A549 (cell line): ENCODE results near the gene ELFN1. TPM values are rescaled to one million over a fixed set of nuclear protein-coding genes. Genes with fewer than 3 reads are reported as not detected.

ENCODE experiments used
- ATAC-seq, 2 experiments: fragments of 200-7000 bp in 1 of 2; fragments of >200 bp in 1 of 2; cut with Nextera tagmentation in 1 of 2; cut with Tn5 transposase in 1 of 2; 3 replicates each; pipeline versions ENCODE4 v1.8.0 to v1.9.1; 2018 to 2020; ENCODE audit warnings: mild to moderate bottlenecking in 1 of 2, moderate library complexity in 1 of 2
- CTCF ChIA-PET: fragments of 300-600 bp; sonication (Branson Sonifier 250); formaldehyde crosslinking; extraction: SDS; loops from one replicate; lab custom pipeline; 2021; ENCODE audit warnings: antibody characterized with exemption, inconsistent platforms; lab: Yijun Ruan, JAX
- POLR2A ChIA-PET: fragments of 350-600 bp; formaldehyde crosslinking; extraction: SDS; loops from one replicate; lab custom pipeline; 2021; ENCODE audit warnings: antibody characterized with exemption, inconsistent platforms; lab: Yijun Ruan, JAX
- DNase-seq, 2 experiments: peaks; one replicate each; pipeline versions ENCODE4 v3.0.0 to v3.0.0-alpha.2; 2011 to 2016; ENCODE audit warnings: low read depth in 1 of 2, low spot score in 1 of 2
- FAIRE-seq: peaks from 2 replicates; lab custom pipeline; 2011; peaks lifted over from hg19 to GRCh38; lab: Jason Lieb, UNC
- H3K27ac ChIP-seq, 2 experiments: fragments of >200 bp; sonication (Bioruptor Twin); formaldehyde crosslinking; 3 replicates each; pipeline ENCODE4 v1.5.1; 2016 to 2017
- H3K4me1 ChIP-seq: fragments of >200 bp; sonication (Bioruptor Twin); formaldehyde crosslinking; 3 replicates; pipeline ENCODE4 v1.6.1; 2016
- H3K4me2 ChIP-seq: fragments of >200 bp; sonication (Bioruptor Twin); formaldehyde crosslinking; 3 replicates; pipeline ENCODE4 v1.6.1; 2016
- H3K4me3 ChIP-seq: fragments of >200 bp; sonication (Bioruptor Twin); formaldehyde crosslinking; 3 replicates; pipeline ENCODE4 v1.5.1; 2016
- H3K9me3 ChIP-seq: fragments of >200 bp; sonication (Bioruptor Twin); formaldehyde crosslinking; 3 replicates; pipeline ENCODE4 v1.6.1; 2016
- CBX8 ChIP-seq: fragments of 200-600 bp; sonication (generic); IDR thresholded peaks from 2 replicates; pipeline ENCODE4 v1.6.1; 2016
- EHMT2 ChIP-seq: fragments of 200-600 bp; sonication (generic); IDR thresholded peaks from 2 replicates; pipeline ENCODE4 v1.6.1; 2016; ENCODE audit warnings: antibody characterized with exemption, low read depth, mild to moderate bottlenecking, moderate library complexity
- EP300 ChIP-seq, 2 experiments: fragments of >200 bp; sonication (Bioruptor Twin); formaldehyde crosslinking; IDR thresholded peaks; 2 replicates in 1 of 2; 3 replicates in 1 of 2; pipeline ENCODE4 v1.6.1; 2016 to 2017
- FOSL2 ChIP-seq, 2 experiments: fragments of 450-650 bp in 1 of 2; fragments of >200 bp in 1 of 2; sonication (Bioruptor Twin) in 1 of 2; formaldehyde crosslinking; IDR thresholded peaks; 2 replicates each; pipeline versions ENCODE4 v1.5.0 to v1.6.1; 2016 to 2020; ENCODE audit warnings: mild to moderate bottlenecking in 1 of 2, moderate library complexity in 1 of 2
- GATA3 ChIP-seq: IDR thresholded peaks from 2 replicates; pipeline ENCODE4 v1.6.1; 2012; ENCODE audit warnings: borderline replicate concordance
- HEYL ChIP-seq: fragments of 250-450 bp; sonication (Bioruptor Pico); IDR thresholded peaks from 2 replicates; pipeline ENCODE4 v1.8.0; 2021; ENCODE audit warnings: mild to moderate bottlenecking, moderate library complexity
- JUN ChIP-seq, 2 experiments: fragments of >200 bp; sonication (Bioruptor Twin); formaldehyde crosslinking; IDR thresholded peaks; 2 replicates in 1 of 2; 3 replicates in 1 of 2; pipeline ENCODE4 v1.6.1; 2016 to 2017
- JUNB ChIP-seq: fragments of >200 bp; sonication (Bioruptor Twin); formaldehyde crosslinking; IDR thresholded peaks from 2 replicates; pipeline ENCODE4 v1.6.1; 2016
- KDM1A ChIP-seq: fragments of 200-600 bp; sonication (generic); IDR thresholded peaks from 2 replicates; pipeline ENCODE4 v1.6.1; 2016; ENCODE audit warnings: low read depth, mild to moderate bottlenecking
- MAFK ChIP-seq: fragments of 450-650 bp; IDR thresholded peaks from 2 replicates; pipeline ENCODE4 v1.6.1; 2014; ENCODE audit not compliant: partially characterized antibody
- MYC ChIP-seq: IDR thresholded peaks from 2 replicates; pipeline ENCODE4 v1.6.1; 2012; ENCODE audit warnings: mild to moderate bottlenecking, inconsistent platforms, low read length, improper control_type of control experiment, borderline replicate concordance
- NFE2L2 ChIP-seq: fragments of 150-350 bp; conservative IDR thresholded peaks from 2 replicates; pipeline ENCODE4 v1.6.1; 2014; ENCODE audit warnings: low read length
- NR3C1 ChIP-seq: fragments of >200 bp; sonication (Bioruptor Twin); formaldehyde crosslinking; IDR thresholded peaks from 3 replicates; pipeline ENCODE4 v1.6.1; 2017
- PHF8 ChIP-seq: fragments of 200-600 bp; sonication (generic); IDR thresholded peaks from 2 replicates; pipeline ENCODE4 v1.6.1; 2016; ENCODE audit warnings: low read depth, mild to moderate bottlenecking, antibody characterized with exemption, moderate library complexity, borderline replicate concordance
- POLR2A ChIP-seq: IDR thresholded peaks from 2 replicates; pipeline ENCODE4 v1.6.1; 2012; ENCODE audit warnings: mild to moderate bottlenecking, low read length
- RAD21 ChIP-seq, 2 experiments: fragments of >200 bp in 1 of 2; sonication (Bioruptor Twin) in 1 of 2; formaldehyde crosslinking in 1 of 2; IDR thresholded peaks in 1 of 2; conservative IDR thresholded peaks in 1 of 2; 2 replicates in 1 of 2; 3 replicates in 1 of 2; pipeline ENCODE4 v1.6.1; 2012 to 2018; ENCODE audit warnings: inconsistent platforms in 1 of 2
- RFX5 ChIP-seq: fragments of 450-650 bp; IDR thresholded peaks from 2 replicates; pipeline ENCODE4 v1.7.1; 2014; ENCODE audit warnings: antibody characterized with exemption, mild to moderate bottlenecking, moderate library complexity
- SMC3 ChIP-seq: fragments of >200 bp; sonication (Bioruptor Twin); formaldehyde crosslinking; IDR thresholded peaks from 3 replicates; pipeline ENCODE4 v1.6.1; 2018; ENCODE audit warnings: inconsistent platforms
- TP53 ChIP-seq: fragments of 250-450 bp; sonication (Bioruptor Pico); IDR thresholded peaks from 2 replicates; pipeline ENCODE4 v1.5.0; 2021; ENCODE audit warnings: mild to moderate bottlenecking, moderate library complexity
- ZNF302 ChIP-seq: fragments of 250-450 bp; sonication (Bioruptor Pico); IDR thresholded peaks from 2 replicates; pipeline ENCODE4 v1.9.0; 2021; ENCODE audit warnings: inconsistent platforms, mild to moderate bottlenecking, moderate library complexity
- WGBS: methylation state at CpG from one replicate; pipeline ENCODE4 v1.1.6; 2017; ENCODE audit errors: missing lambda C conversion rate; 5-methylcytosine and 5-hydroxymethylcytosine counted together
- polyA plus RNA-seq, 4 experiments: library from polyadenylated mRNA; depleted of rRNA in 3 of 4; stranded (reverse); fragments of >200 nt; fragmentation: RNase III in 1 of 4; extraction: RNeasy Plus Mini Kit Qiagen cat#74134 plus additional on column Dnase treatment in 1 of 4; gene quantifications; 2 replicates in 3 of 4; 3 replicates in 1 of 4; pipeline ENCODE4 v1.2.3, GENCODE V29; 2011 to 2017
- TF ChIP-seq, protein P1 (sequence below): fragments of 200-600 bp; sonication (generic); IDR thresholded peaks from 2 replicates; pipeline ENCODE4 v1.6.1; 2016; ENCODE audit warnings: antibody characterized with exemption, mild to moderate bottlenecking, moderate library complexity
- TF ChIP-seq, protein P2 (sequence below): fragments of 150-350 bp; IDR thresholded peaks from 2 replicates; pipeline ENCODE4 v1.6.1; 2014; ENCODE audit warnings: low read depth, mild to moderate bottlenecking, low read length
- TF ChIP-seq, protein P3 (sequence below): IDR thresholded peaks from 2 replicates; pipeline ENCODE4 v1.6.1; 2012; ENCODE audit warnings: low read depth, borderline replicate concordance
- TF ChIP-seq, protein P4 (sequence below): fragments of 250-450 bp; sonication (Bioruptor Pico); IDR thresholded peaks from 2 replicates; pipeline ENCODE4 v1.5.0; 2020; ENCODE audit warnings: low read depth, mild to moderate bottlenecking, moderate library complexity
- TF ChIP-seq, protein P5 (sequence below): IDR thresholded peaks from 2 replicates; pipeline ENCODE4 v1.6.1; 2012

The ELFN1 gene
- polyA plus RNA-seq, 2 of the 4 experiments (the other 2 are of a cell fraction) = 0.08 to 0.10 TPM

DNA sequence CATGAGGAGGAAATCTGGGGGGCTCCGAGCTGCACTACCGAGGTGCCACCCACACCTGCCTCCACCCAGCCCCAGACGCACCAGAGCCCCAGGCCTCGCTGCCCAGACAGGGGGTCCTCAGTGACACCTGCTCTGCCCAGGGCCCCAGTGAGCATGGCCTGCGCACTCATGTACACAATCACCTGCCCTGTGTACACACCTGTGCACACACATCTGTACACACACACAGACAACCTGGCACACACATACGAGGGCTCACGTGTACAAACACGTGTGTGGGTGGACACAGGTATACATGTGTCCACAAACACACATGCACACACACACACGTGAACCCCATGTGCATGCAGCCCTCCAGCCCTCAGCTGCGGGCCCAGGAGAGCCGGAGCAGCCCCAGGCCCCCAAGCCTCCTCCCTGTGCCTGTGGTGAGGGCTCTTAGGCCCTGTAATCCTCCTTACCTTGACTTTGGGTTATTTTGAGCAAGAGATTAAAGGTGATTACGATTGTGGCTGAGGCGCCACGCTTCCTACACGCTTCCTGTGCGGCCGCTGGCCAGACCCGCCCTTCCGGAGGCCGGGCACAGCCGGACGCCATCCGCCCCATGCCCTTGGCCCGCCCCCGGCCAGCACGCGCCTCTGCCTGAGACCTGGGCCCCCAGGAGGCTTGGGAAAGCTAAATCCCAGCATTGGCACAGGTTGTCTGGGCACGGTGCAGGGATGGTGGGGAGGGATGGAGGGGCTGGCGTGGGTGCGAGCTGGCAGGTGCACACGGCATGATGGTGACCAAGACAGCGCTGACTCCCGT lies 71.9 kb downstream of the ELFN1 start:
- POLR2A ChIA-PET = no interaction called here
- H3K9me3 ChIP-seq = no peaks in the 10 kb centered on the region
- ATAC-seq = no peak
- no peak overlapping the region for H3K4me2 ChIP-seq
- no peak for DNase-seq
- 69% methylated on average over 30 of the region's 33 CpGs for WGBS
- TF ChIP-seq JUNB (no peak), KDM1A (no peak), HEYL (no peak), RFX5 (no peak), CBX8 (no peak), POLR2A (no peak), GATA3 (no peak), FOSL2 (IDR thresholded peaks at IDR 0.05) (no peak), FOSL2 (CRISPR knock-in tag; IDR thresholded peaks at IDR 0.05) (no peak), TP53 (CRISPR knock-in tag) (no peak), NR3C1 (no peak), ZNF302 (CRISPR knock-in tag) (no peak), NFE2L2 (no peak)
- TF ChIP-seq, protein P1, sequence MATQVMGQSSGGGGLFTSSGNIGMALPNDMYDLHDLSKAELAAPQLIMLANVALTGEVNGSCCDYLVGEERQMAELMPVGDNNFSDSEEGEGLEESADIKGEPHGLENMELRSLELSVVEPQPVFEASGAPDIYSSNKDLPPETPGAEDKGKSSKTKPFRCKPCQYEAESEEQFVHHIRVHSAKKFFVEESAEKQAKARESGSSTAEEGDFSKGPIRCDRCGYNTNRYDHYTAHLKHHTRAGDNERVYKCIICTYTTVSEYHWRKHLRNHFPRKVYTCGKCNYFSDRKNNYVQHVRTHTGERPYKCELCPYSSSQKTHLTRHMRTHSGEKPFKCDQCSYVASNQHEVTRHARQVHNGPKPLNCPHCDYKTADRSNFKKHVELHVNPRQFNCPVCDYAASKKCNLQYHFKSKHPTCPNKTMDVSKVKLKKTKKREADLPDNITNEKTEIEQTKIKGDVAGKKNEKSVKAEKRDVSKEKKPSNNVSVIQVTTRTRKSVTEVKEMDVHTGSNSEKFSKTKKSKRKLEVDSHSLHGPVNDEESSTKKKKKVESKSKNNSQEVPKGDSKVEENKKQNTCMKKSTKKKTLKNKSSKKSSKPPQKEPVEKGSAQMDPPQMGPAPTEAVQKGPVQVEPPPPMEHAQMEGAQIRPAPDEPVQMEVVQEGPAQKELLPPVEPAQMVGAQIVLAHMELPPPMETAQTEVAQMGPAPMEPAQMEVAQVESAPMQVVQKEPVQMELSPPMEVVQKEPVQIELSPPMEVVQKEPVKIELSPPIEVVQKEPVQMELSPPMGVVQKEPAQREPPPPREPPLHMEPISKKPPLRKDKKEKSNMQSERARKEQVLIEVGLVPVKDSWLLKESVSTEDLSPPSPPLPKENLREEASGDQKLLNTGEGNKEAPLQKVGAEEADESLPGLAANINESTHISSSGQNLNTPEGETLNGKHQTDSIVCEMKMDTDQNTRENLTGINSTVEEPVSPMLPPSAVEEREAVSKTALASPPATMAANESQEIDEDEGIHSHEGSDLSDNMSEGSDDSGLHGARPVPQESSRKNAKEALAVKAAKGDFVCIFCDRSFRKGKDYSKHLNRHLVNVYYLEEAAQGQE = no peak
- TF ChIP-seq, protein P2, sequence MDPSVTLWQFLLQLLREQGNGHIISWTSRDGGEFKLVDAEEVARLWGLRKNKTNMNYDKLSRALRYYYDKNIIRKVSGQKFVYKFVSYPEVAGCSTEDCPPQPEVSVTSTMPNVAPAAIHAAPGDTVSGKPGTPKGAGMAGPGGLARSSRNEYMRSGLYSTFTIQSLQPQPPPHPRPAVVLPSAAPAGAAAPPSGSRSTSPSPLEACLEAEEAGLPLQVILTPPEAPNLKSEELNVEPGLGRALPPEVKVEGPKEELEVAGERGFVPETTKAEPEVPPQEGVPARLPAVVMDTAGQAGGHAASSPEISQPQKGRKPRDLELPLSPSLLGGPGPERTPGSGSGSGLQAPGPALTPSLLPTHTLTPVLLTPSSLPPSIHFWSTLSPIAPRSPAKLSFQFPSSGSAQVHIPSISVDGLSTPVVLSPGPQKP = no peak
- TF ChIP-seq, protein P3, sequence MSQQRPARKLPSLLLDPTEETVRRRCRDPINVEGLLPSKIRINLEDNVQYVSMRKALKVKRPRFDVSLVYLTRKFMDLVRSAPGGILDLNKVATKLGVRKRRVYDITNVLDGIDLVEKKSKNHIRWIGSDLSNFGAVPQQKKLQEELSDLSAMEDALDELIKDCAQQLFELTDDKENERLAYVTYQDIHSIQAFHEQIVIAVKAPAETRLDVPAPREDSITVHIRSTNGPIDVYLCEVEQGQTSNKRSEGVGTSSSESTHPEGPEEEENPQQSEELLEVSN = no peak
- TF ChIP-seq, protein P4, sequence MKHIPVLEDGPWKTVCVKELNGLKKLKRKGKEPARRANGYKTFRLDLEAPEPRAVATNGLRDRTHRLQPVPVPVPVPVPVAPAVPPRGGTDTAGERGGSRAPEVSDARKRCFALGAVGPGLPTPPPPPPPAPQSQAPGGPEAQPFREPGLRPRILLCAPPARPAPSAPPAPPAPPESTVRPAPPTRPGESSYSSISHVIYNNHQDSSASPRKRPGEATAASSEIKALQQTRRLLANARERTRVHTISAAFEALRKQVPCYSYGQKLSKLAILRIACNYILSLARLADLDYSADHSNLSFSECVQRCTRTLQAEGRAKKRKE = no peak
- TF ChIP-seq, protein P5, sequence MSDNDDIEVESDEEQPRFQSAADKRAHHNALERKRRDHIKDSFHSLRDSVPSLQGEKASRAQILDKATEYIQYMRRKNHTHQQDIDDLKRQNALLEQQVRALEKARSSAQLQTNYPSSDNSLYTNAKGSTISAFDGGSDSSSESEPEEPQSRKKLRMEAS = no peak
- no peak overlapping the region for H3K27ac ChIP-seq
- FAIRE-seq = no peak
- CTCF ChIA-PET = interaction anchor here (0.8 kb wide), 1 partner anchor 17 kb away, joined by 3 read pairs; no protein-coding TSS in a partner anchor
- H3K4me1 ChIP-seq = no peaks in the 10 kb centered on the region; the same call in 2 of the 3 replicates
- no peak overlapping the region for H3K4me3 ChIP-seq

DNA sequence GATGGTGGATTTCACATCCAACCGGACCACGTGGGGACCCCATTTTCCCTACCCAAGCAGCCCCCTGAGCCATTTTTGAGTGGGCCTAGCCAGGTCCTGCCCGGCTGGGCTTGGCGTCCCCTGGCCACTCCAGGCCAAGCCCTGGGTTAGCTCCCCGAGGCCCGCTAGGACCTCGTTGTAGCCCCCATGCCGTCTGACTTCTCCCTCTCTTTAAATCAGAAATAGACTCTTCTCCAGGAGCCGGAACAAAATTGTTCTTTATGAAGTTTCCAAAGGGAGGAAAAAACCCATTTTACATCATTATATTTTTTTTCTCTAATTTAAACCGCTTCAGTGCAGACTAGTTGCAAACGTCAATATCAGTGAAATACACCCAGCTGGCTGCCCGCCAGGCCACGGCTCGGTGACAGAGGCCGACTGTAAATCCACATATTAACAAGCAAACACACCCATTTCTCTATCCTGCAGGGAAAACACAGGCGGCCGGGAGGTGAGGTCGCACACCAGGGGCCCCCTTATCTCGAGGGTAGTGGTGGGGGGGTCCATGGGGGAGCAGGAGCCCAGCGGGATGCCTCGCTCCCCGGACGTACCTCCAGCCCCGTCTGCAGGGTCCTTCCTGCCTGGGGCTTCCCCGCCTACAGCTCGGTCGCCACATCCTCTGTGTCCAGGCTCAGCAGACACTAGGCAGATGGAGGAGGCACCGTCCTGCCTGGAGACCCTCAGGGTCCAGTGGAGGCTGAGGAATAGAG lies 72.7 kb downstream of the ELFN1 start:
- Histone ChIP-seq H3K9me3 (no peaks in the 10 kb centered on the region), H3K27ac (no peak overlapping the region)
- DNase-seq = no peak
- TF ChIP-seq MYC = no peak
- TF ChIP-seq NFE2L2 = no peak
- no peak for TF ChIP-seq JUN (IDR thresholded peaks at IDR 0.05)
- TF ChIP-seq EHMT2 = no peak
- no peak for TF ChIP-seq SMC3
- no peak for TF ChIP-seq JUNB
- no peak for TF ChIP-seq EP300 (IDR thresholded peaks at IDR 0.05)
- no peak for TF ChIP-seq MAFK
- no peak for TF ChIP-seq RAD21 (conservative IDR thresholded peaks at IDR 0.05 in 1 of 2, IDR thresholded peaks at IDR 0.05 in 1 of 2)
- TF ChIP-seq HEYL = no peak
- TF ChIP-seq, protein P4 = no peak
- no peak for TF ChIP-seq PHF8
- TF ChIP-seq, all 56 proteins: peak for 0
- WGBS = 34% methylated on average over 16 of the region's 28 CpGs
- FAIRE-seq (no peak), ATAC-seq (peak in 1 of 2 experiments; percentile 47; a peak in 3 of 6 replicates)
- POLR2A ChIA-PET = no interaction called here
- H3K4me1 ChIP-seq = no peaks in the 10 kb centered on the region; the same call in 2 of the 3 replicates
- CTCF ChIA-PET = interaction anchor here (0.7 to 1.2 kb wide), 4 partner anchors 16 to 22 kb away, joined by 3 to 4 read pairs (median 3); no protein-coding TSS in a partner anchor
- peak overlapping the region; percentile 56 for H3K4me2 ChIP-seq
- no peak overlapping the region for H3K4me3 ChIP-seq
